ENCODE data around the gene CDH7.

Gene CDH7, protein sequence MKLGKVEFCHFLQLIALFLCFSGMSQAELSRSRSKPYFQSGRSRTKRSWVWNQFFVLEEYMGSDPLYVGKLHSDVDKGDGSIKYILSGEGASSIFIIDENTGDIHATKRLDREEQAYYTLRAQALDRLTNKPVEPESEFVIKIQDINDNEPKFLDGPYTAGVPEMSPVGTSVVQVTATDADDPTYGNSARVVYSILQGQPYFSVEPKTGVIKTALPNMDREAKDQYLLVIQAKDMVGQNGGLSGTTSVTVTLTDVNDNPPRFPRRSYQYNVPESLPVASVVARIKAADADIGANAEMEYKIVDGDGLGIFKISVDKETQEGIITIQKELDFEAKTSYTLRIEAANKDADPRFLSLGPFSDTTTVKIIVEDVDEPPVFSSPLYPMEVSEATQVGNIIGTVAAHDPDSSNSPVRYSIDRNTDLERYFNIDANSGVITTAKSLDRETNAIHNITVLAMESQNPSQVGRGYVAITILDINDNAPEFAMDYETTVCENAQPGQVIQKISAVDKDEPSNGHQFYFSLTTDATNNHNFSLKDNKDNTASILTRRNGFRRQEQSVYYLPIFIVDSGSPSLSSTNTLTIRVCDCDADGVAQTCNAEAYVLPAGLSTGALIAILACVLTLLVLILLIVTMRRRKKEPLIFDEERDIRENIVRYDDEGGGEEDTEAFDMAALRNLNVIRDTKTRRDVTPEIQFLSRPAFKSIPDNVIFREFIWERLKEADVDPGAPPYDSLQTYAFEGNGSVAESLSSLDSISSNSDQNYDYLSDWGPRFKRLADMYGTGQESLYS

DNA sequence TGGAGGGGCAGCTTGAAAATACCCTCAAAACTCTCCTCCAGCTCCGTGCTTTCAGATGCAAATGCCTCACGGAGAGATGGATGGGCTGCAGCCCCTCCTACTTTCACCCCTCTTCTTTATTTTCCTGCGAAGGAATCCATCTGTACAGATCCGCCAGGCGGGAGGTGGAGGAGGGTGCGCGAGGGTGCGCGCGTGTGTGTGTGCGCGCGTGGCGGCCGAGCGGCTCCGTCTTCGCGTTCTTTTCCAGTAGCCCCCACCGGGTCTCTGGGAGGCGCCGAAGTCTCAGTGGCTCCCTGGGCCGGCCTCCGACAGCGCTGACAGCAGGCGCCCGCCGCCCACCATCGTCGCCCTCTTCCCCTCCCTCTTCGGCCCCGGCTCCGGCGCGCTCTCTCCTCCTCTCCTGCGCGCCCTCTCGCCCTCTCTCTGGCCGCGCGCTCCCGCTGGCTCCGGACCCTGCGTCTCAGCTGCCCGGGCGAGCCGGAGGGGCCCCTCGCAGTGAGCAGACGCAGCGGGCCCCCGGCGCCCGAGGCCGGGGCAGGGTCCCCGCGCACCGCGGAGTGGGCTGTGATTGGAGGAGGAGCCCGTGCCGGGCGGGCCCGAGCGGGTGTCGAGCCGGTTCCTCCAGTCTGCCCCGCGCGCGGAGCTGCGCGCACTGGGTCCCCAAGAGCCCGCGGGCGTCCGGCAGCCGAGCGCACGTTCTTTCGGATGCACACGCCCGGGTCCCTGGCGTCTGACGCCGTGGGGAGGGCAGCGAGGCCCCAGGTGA, at the start of gene CDH7:
TSS of gene CDH7 (plus strand) at position 624 of the 766 bp plus-strand sequence. CDS start 11,831 bp downstream, outside the sequence.
- no peak for DNase-seq (ENCODE audit: low spot score)

DNA sequence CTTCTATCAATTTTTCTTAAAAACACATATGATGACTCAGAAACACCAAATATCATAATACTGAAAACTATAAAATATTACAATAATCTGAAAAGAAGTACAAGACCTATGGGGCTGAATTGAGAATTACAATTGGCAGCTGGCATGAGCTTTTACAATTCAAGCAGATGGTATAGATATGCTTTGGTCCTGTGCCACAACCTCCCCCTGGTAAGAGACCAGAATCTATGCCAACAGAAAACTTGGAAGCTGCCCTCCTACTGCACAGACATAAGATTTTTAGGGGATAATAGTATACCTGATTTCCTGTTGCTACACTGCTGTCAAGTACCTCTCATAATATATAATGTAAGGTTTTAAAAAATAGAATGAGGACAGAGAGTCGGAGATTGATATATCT, 46.8 kb upstream of the CDH7 start:
- DNase-seq (ENCODE audit: low spot score): no peak

DNA sequence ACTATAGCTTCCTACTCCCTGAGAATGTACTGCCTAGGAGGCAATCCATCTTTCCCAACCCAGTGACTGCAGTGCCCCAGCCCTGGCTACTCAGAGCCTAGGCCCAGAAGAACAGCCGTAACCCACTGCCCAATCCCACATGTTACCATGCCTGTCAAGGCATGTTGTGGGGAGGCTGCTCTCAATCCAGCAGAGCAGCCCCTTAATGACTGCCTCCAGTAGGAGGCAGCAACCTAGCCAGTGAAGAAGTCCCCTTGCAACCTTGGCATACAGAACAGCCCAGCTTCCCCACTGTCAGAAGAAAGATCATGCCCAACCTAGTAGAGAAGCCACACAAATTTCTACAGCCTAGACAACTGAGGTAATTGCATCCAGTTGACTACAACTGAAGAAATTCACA, 44.2 kb upstream of the CDH7 start:
- DNase-seq (ENCODE audit: low spot score): no peak

DNA sequence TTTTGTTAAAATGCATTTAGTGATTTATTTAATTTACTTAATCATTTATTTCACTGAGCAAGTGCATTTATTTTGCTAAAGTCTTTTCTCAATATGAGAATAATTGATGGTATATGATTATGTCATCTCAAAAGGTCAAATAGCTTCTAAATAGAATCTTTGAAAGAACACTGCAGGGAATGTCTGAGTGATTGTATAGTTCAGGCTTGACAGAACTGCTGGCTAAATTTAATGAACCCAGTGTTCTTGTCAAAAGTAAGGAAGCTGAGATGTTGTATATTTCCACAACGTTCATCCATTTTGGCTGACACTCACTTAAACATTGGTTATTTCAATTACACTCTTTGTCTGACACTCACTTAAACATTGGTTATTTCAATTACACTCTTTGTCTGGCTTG, 39.3 kb upstream of the CDH7 start:
- no peak for DNase-seq (ENCODE audit: low spot score)

DNA sequence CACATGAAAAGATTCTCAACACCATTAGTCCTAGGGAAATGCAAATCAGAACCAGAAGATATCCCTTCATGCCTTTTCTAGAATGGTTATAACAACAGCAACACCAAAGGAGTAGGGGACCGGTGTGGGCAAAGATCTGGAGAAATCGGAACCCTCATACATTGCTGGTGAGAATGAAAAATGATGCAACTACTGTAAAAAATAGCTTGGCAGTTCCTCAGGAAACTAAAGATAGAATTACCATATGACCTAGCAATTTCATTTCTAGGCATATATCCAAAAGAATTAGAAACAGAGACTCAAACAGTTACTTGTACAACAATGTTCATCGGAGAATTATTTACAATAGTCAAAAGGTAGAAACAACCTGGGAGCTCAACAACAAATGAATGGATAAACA, 29.2 kb upstream of the CDH7 start:
- no peak for DNase-seq (ENCODE audit: low spot score)

DNA sequence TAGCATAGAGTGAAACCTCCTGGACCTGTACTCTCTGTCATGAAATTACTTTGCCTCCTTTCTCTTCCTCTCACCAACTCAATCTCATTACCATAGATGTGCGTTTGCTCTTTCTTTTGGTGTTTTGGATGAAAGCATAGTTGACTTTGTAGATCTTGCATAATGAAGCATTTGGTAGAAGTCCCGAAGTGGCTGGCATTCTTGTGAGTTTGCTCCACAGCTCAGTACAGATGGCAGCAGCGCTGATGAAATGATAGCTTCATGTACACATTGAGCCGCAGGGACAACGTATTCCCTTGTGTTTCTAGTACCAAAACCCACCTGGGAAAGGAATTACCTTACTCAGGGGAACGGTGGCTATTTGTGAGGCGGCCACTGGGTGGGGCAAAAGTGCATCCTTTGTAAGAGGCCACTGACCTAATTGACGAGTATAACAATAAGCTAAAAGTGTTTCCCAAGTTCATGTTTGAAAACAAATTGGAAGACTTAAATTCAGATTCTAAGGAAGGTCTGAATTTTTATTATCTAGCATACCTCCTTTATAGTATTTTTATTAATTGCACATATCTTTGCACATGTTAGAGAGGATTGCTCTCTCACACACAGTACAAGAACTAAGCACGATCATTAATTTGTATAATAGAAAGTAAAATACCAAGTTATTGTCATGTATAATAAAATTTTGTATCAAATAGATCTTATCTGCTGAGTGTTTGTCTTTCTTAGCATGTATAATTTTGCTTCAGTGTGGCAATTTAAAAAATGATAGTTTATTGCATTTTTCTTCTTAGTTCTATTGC, 25.4 kb upstream of the CDH7 start:
- DNase-seq (ENCODE audit: low spot score): peak; percentile 41

DNA sequence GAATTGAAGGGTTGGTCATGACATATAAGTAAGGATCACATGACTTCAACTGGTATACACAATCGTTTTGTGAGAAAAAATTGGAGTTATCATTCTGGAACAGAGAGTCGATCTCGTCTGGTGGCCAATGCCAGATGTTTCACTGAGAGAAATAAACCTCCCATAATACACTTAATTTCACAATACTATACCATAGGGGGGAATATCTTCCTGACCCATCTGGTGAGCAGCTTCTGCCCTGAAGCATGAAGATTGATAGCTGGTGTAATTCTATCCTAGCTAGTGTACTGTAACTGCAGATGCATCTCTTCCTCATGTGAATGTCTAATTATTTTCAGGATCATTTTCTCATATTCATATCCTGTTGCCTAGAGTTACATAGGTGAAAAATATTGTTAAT, 15.7 kb upstream of the CDH7 start:
- DNase-seq (ENCODE audit: low spot score): no peak

DNA sequence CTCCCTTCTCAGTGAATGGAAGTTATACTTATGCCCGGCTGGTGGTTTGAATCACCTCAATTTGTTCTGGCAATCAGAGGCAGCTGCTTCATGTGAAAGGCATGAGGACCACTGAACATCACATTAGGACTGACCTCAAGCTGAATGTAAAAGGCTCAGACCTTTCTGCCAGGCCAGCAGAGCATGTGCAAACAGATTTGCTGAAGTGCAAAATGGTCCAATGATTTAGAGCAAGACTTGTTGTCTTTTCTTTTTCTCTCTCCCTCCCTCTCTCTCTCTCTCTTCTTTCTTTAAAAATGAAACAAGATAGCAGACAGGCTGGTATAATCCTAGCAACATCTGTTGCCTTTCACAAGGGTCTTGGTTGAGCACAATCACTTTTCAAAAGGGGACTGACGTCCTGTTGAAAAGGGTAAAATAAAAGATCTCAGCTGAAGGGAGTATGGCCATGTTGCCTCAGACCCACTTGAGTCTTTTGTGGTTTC, 13.3 kb upstream of the CDH7 start:
- no peak for DNase-seq (ENCODE audit: low spot score)

DNA sequence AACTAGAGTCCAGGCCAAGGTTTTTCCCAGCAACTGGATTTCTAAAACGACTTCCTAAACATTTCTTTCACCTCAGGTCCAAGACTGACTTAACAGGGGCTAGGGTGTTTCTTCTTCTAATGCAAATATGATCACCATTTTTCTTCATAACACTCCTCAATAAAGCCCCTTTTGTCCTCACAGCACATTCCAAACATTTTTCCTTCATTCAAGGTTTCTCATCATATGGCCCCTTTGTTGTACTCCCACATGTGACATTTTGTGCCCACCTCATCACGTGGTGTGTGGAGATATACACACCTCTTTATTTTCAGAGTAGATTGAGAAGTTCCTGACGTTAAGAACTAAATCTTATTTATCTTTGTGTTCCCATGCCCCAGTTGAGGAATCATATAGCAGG, 3.9 kb upstream of the CDH7 start:
- DNase-seq (ENCODE audit: low spot score): no peak

DNA sequence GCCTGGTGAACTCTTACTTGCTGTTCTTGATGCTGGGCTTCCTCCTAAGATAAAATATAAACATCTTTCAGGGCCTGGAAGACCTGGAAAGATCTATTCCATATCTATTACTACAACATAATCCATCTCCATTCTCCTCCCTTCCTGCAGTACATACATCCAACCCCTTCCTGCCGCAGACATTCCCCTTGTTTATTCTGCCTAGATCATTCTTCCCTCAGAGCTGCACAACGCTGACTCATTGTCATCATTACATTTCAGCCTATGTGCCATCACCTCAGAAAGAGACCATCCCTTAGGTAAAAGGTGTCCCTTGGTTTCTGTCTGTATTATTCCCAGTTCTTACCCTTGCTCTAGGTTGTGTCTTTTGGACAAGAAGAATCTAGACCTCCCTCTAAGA, 2.5 kb upstream of the CDH7 start:
- DNase-seq (ENCODE audit: low spot score): no peak

DNA sequence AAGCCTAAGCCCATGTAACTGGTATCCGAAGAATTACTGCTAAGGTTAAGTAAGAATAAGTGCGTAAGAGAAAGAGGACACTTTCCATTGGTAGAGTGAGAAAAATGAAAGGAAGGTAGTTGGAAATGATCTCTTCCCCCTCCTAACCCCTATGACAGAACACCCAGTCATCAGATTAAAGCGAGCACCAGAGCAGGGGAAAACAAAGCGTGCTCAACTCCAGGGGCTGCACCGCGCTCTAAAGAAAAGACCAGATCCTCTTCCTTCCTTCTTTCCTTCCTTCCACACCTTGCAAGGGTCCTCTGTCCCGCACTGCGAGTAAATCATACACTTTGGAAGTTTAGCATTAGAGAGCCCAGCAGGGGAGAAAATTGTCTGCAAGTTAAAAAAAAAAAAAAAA, 971 bp upstream of the CDH7 start:
- no peak for DNase-seq (ENCODE audit: low spot score)

DNA sequence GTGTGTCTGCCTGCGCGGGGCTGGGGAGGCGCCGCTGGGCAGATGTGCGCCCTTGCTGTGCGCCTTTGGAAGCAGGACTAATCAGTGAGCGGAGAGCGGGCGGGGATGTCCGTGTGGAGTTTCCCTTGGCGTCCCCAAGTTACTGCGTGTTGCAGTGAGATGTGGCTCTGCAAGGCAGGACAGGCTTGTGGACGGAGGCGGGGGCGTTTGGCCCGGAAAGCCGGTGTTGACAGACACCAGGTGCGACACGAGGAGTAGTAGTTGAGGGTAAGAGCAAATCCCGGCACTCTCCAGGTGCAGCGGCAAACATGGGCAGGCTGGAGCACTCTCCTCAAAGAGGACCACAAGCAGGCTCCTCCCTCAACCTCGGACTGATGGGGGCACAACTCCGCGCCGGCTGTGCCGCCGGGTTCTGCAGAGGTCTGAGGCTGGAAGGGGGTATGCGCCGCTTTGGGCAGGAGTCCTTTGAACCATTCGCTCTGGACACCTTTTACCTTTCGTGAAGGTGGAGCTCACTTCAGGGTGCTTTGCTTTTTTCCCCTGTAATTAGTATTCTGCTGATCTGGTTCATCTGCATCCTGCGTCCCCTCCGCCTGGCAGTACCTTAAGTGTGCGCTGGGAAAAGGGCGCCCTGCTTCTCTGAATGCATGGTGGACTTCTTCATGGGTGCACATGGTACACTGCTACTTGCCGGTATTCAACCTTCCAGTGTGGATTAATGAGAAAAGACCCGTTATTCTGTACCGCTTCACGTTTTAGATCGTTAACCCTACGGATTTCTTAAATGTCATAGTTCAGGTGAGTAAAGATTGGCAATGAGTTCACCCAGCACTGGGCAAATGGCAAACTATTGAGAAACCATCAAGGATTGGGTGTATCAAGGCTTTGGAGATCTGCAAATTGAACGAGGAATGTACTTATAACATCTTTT, 608 bp downstream of the CDH7 start:
- no peak for DNase-seq (ENCODE audit: low spot score)

DNA sequence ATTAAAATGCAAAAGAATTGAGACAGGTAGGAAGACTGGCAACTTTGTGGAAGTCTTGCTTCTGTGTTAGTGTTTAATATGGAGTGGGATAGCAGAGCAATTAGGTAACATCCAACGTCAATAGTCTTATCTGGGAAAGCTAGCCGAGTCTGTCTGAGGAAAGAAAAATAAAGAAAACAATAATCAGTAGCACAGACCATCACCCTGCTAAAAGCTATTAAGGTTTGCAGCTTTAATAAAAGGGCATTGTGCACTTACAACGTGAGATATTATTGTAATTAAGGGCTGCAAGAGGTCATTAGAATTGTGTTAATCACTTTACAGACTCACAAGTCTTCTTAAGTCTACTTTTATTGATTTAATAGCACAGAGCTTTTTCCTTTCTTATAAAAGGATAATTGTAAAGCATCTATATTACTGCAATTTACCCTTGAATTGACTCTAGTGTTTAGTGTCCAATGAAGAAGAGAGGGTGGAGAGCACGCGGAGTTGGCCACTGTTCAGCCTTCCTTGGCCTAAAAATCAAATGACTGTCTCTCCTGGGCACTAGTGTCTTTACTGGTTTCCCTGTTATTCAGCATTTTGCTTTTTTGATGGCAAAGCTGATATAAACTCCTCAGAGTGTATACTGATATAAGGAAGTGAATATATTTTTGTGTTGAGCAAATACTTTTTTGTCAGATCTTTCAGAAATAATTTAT, 2.0 kb downstream of the CDH7 start:
- no peak for DNase-seq (ENCODE audit: low spot score)

DNA sequence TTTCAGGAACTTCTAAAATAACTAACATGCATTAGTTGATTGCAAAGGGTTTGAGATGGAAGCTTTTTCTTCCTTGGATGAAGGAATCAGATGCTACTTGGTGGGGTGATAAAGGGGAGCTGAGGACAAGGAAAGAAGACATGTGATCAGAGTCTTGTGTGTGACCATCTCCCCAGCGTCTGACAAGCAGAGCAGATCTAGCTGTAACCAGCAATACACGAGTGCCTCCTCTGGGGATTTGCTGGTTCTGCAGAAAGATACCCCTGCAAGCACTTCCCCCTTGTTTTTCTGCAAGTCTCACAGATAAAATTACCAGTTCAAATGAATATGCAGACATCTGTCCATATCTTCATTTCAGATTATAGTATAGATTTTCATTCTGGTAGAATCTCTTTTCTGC, 2.7 kb downstream of the CDH7 start:
- peak; percentile 58 for DNase-seq (ENCODE audit: low spot score)

DNA sequence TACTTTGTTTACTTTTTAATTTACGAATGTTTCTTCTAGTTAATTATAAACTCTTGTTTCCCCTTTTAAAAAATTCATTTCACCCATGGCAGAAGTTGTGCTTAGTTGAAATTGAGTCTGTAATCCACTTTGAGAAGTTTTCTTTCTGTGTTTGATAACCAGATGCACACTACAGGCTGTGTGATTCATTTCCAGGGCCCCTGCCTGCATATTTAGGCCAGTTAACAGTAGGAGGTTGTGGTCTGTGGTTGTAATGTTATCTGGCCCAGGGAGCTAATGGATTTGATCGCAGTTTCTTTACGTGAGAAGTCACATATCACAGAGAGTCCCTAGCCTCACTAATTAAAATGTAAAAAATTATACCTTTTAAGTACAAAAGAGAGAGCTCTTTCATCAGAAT, 3.3 kb downstream of the CDH7 start:
- no peak for DNase-seq (ENCODE audit: low spot score)

DNA sequence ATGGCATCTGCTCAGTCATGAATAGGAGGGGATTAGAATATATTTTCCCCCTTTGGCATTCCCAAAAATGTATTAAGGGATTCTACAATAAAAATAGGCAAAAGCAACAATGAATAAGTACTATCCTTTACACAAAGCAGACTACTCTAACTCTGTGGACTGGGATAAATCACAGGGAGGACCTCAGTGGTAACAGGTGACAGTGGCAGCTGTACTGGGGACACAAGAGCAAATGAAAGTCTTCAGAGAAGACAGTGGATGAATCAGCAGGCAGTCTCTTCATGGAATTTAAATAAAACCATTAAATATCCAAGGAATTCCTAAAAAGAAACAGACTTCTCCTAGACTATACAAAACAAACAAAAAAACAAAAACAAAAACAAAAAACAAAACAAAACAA, 4.8 kb downstream of the CDH7 start:
- no peak for DNase-seq (ENCODE audit: low spot score)

DNA sequence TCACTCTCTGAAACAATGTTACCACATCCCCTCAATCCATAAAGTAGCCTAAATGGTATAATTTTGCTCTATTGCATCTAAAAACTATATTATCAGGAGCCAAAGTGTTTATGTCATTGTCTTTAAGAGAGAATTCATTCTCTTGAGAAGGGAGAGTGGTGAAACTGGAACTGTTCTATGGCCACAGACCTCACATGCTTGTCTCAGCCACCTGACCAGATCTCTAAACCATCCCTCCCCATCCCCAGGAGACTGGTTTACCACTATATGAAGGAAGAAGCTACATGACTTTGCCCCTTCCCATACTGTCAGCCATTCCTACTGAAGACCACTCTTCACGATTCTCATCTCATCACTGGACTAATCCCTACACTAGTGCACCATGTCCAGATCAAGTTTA, 9.6 kb downstream of the CDH7 start:
- DNase-seq (ENCODE audit: low spot score): no peak

DNA sequence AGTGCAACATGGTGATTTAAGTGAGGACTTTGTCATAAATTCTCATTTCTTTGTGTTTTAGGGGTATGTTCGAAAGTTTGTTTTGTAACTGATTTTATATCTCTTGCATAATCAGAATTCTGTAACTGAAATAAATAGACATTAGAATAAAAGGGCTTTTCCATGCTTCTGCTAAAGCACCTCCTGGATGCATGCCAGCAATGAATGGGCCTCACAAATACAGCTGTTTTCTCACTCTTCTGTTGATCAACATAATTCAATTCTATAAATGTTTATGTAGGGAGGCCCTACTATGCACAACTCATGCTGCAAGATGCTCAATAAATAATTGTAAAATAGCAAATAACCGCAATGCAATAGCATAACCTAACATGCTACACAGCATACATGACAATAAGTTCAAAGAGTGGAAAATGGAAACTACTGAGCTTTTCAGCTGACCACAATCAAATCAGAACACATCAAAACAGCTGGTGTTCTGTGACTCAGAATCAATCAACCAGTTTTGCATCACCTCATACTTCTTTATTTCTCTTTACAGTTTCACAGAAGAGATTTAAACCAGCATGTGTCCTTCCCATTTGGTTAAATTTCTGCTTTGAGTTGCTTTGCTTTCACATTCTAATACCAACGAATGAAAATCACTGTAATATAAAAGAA, 11.0 kb downstream of the CDH7 start:
- DNase-seq (ENCODE audit: low spot score): no peak

DNA sequence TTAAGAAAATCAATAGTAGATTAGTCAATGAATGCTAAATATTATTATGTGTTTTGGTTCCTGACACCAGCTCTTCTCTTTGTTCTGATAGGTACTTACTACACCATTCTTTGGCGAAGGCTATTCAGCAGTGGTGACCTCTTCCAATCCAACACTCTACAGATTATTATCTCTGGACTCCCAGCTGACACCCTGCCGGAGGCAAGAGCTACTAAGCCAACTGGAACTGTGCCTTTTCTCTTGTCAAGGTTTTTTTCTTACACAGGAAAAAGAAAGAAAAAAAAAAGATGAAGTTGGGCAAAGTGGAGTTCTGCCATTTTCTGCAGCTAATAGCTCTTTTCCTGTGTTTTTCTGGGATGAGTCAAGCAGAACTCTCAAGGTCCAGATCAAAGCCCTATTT, 11.7 kb downstream of the CDH7 start:
- DNase-seq (ENCODE audit: low spot score): no peak

All from RKO (cell line).